ENCODE results near the gene BNC1. TPM values are rescaled to one million over a fixed set of nuclear protein-coding genes. Genes with fewer than 3 reads are reported as not detected.

Gene BNC1
- total and polyA plus RNA-seq, 12 donors, result 0.06 to 0.71 (median 0.16) TPM; not detected in 1

- no peak for ATAC-seq
- no peak for DNase-seq
- H3K27ac ChIP-seq, result no peak overlapping the region
- H3K36me3 ChIP-seq, result no peaks in the 10 kb centered on the region
- H3K4me3 ChIP-seq, result no peak overlapping the region
- no peak for TF ChIP-seq CTCF (IDR thresholded peaks at IDR 0.05)
- intact Hi-C loops (cut with DNase I), result loop anchor here in 1 of 10 donors (10.0 kb wide), 1 partner anchor 56 kb away; no protein-coding TSS in a partner anchor
- peaks cover 0 to 6% (median 0%) of the 10 kb centered on the region in 11 donors for H3K9me3 ChIP-seq
- peaks cover 0 to 13% (median 0%) of the 10 kb centered on the region in 7 donors for H3K27me3 ChIP-seq
- 60% methylated on average over 4 of the region's 4 CpGs for WGBS, 2 donors
- no peaks in the 10 kb centered on the region for H3K4me1 ChIP-seq
These were observed 35.9 kb upstream of the BNC1 start for GRCh38 chr15:83320404-83320803.

DNA sequence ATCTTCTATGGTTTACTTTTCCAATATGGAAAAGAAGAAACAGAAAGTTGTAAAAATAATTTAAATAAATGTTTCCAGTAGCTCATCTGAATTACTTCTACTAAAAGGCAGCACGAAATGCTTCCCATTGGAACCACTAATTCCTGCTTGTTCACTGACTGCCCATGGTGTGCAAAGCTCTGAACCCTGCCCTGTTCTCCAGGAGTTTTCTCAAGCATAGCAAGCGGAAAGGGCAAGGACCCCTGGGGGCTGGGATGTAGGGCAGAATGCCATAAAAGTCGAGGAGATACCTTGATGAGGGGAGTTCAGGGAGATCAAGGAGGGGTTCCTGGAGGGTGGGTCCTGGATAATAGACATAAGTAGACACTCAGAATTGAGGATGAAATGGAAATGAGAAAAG lies 35.3 kb upstream of the BNC1 start:
- Histone ChIP-seq H3K4me3 (no peak overlapping the region), H3K9me3 (peaks cover 0 to 6% (median 0%) of the 10 kb centered on the region in 11 donors), H3K27ac (no peak overlapping the region), H3K27me3 (peaks cover 0 to 7% (median 0%) of the 10 kb centered on the region in 7 donors), H3K4me1 (no peaks in the 10 kb centered on the region), H3K36me3 (no peaks in the 10 kb centered on the region)
- intact Hi-C loops (cut with DNase I), result loop anchor here in 2 of 10 donors (10.0 kb wide), 2 partner anchors 45 to 55 kb away; no protein-coding TSS in a partner anchor
- WGBS, 2 donors, result 76 to 89% methylated on average over 3 of the region's 3 CpGs
- no peak for TF ChIP-seq CTCF (IDR thresholded peaks at IDR 0.05)
- no peak for DNase-seq
- no peak for ATAC-seq

DNA sequence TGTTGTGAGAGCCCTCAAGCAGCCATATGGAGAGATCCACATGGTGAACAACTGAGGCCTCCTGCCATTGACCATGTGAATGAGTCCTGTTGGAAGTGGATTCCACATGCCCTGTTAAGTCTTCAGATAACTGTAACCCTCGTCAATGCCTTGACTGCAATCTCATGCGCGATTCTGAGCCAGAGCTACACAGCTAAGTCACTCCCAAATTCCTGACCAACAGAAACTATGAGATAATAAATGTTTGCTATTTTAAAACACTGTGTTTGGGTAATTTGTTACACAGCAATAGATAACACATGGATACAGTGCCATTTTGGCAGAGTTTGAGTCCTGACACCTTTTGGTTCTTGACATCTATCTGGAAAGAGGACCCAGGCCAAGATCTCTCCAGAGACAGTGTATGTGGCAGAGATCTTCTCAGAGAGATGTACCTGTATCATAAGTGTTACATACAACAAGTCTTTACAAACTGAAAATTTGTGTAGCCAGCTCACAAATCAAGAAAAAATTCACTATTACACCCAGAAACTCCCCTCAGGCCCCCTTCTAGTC lies 34.5 kb upstream of the BNC1 start:
- Histone ChIP-seq H3K4me3 (no peak overlapping the region), H3K27ac (no peak overlapping the region), H3K27me3 (peaks cover 0 to 5% (median 0%) of the 10 kb centered on the region in 7 donors), H3K9me3 (peaks cover 0 to 6% (median 0%) of the 10 kb centered on the region in 11 donors), H3K4me1 (no peaks in the 10 kb centered on the region), H3K36me3 (no peaks in the 10 kb centered on the region)
- TF ChIP-seq CTCF (IDR thresholded peaks at IDR 0.05), result no peak
- intact Hi-C loops (cut with DNase I), result loop anchor here in 1 of 10 donors (10.0 kb wide), 1 partner anchor 46 kb away; no protein-coding TSS in a partner anchor
- peak in 1 of 8 donors; percentile 35 for ATAC-seq
- no peak for DNase-seq
- WGBS, 2 donors, result 46 to 49% methylated on average over 3 of the region's 3 CpGs

DNA sequence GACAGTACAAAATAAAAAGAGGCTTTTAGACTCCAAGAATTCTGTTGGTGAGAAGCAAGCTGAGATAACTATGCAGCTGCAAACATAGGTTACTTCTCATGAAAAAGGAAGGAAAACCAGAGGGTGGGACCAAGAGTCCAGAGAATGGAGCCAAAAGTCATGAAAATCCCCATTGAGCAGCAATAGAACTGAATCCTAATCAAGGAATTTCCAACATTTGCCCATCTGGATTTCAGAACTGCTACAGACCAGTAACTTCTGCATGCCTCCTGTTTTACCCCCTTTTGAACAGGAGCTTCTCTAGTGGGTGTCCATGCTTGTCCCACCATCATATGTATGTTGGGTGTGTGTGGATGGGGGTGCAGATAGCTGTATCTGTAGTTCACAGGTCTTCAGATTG lies 33.6 kb upstream of the BNC1 start:
- TF ChIP-seq CTCF (IDR thresholded peaks at IDR 0.05), result no peak
- ATAC-seq (no peak), DNase-seq (no peak)
- H3K36me3 ChIP-seq, result no peaks in the 10 kb centered on the region
- no peaks in the 10 kb centered on the region for H3K4me1 ChIP-seq
- intact Hi-C loops (cut with DNase I), result loop anchor here in 1 of 10 donors (10.0 kb wide), 1 partner anchor 47 kb away; no protein-coding TSS in a partner anchor
- H3K27me3 ChIP-seq, result peaks cover 0 to 5% (median 0%) of the 10 kb centered on the region in 7 donors
- no peak overlapping the region for H3K4me3 ChIP-seq
- H3K27ac ChIP-seq, result no peak overlapping the region
- H3K9me3 ChIP-seq, result peaks cover 0 to 6% (median 0%) of the 10 kb centered on the region in 11 donors

Data from heart right ventricle (tissue), 16 donors.